ENCODE data around the gene CYP3A4.

GRCh38 chr7:99720800-99721595, 63.0 kb downstream of the CYP3A4 start:
- TF ChIP-seq CTCF (IDR thresholded peaks at IDR 0.05) (no peak), POLR2A (IDR thresholded peaks at IDR 0.05) (no peak)
